MCF 10A (cell line): Measurements from ENCODE around the gene SYNPO. TPM values are rescaled to one million over a fixed set of nuclear protein-coding genes. Genes with fewer than 3 reads are reported as not detected.

Source experiments
- BruUV-seq: library from RNA; stranded (reverse); fragments of 400-500 nt; replicated peaks from 2 replicates; lab custom pipeline; 2021; lab: Mats Ljungman, UMichigan
- CTCF ChIA-PET: fragments of 300-600 bp; sonication (Branson Sonifier 250); formaldehyde crosslinking; extraction: SDS; loops from one replicate; lab custom pipeline; 2021; ENCODE audit warnings: antibody characterized with exemption, inconsistent platforms; lab: Yijun Ruan, JAX
- POLR2A ChIA-PET: fragments of 300-600, 350-650 bp; sonication (Branson Sonifier 250); formaldehyde crosslinking; extraction: SDS; loops from one replicate; lab custom pipeline; 2020; ENCODE audit warnings: antibody characterized with exemption, inconsistent platforms; lab: Yijun Ruan, JAX
- DNase-seq: peaks from one replicate; pipeline ENCODE4 v3.0.0-alpha.2; 2018; ENCODE audit not compliant: unreplicated experiment
- H3K27ac Mint-ChIP-seq: one replicate; pipeline ENCODE4 v1.8.0; 2022; ENCODE audit warnings: mild to moderate bottlenecking, low read depth, mixed read lengths; ENCODE audit not compliant: unreplicated experiment
- H3K27me3 Mint-ChIP-seq: one replicate; pipeline ENCODE4 v1.8.0; 2022; ENCODE audit warnings: mixed read lengths; ENCODE audit not compliant: insufficient read depth, unreplicated experiment
- H3K36me3 Mint-ChIP-seq: one replicate; pipeline ENCODE4 v1.8.0; 2022; ENCODE audit warnings: mild to moderate bottlenecking, moderate library complexity, mixed read lengths; ENCODE audit not compliant: insufficient read depth, unreplicated experiment
- H3K4me1 Mint-ChIP-seq: one replicate; pipeline ENCODE4 v1.8.0; 2022; ENCODE audit warnings: mixed read lengths; ENCODE audit not compliant: insufficient read depth, unreplicated experiment
- H3K4me3 Mint-ChIP-seq: one replicate; pipeline ENCODE4 v1.8.0; 2022; ENCODE audit warnings: mild to moderate bottlenecking, moderate library complexity, mixed read lengths; ENCODE audit not compliant: unreplicated experiment
- H3K9me3 Mint-ChIP-seq: one replicate; pipeline ENCODE4 v1.8.0; 2022; ENCODE audit warnings: mixed read lengths; ENCODE audit not compliant: unreplicated experiment
- CTCF ChIP-seq: fragments of 200-600 bp; IDR thresholded peaks from one replicate; pipeline ENCODE4 v1.8.0; 2022; ENCODE audit warnings: antibody characterized with exemption, mild to moderate bottlenecking; ENCODE audit not compliant: unreplicated experiment
- intact Hi-C: fragments of 100-400 bp; cut with micrococcal nuclease; formaldehyde crosslinking; loops from 2 replicates; pipeline ENCODE4 v1.14.1; 2022
- total RNA-seq: library from RNA; stranded (reverse); gene quantifications from 2 replicates; pipeline ENCODE4 v1.2.3, GENCODE V29; 2022

Gene SYNPO
- total RNA-seq, 1 experiment from 2014 or later = 6.3 TPM

GRCh38 chr5:150593996-150594395 is 46.5 kb upstream of the SYNPO start:
- DNase-seq = no peak
- no peak overlapping the region for H3K4me3 Mint-ChIP-seq
- H3K36me3 Mint-ChIP-seq = no peaks in the 10 kb centered on the region
- H3K9me3 Mint-ChIP-seq = no peaks in the 10 kb centered on the region
- H3K27ac Mint-ChIP-seq = no peak overlapping the region
- ChIA-PET CTCF (interaction anchor here (0.7 to 2.3 kb wide), 3 partner anchors 32 to 135 kb away, joined by 3 to 6 read pairs (median 5); no protein-coding TSS in a partner anchor), POLR2A (interaction anchor here (1.2 kb wide), 1 partner anchor 48 kb away, joined by 3 read pairs; no protein-coding TSS in a partner anchor)
- no peaks in the 10 kb centered on the region for H3K27me3 Mint-ChIP-seq
- TF ChIP-seq CTCF = no peak
- intact Hi-C loops = no loop called here
- BruUV-seq = no TSS peak
- peaks cover 7% of the 10 kb centered on the region for H3K4me1 Mint-ChIP-seq

- Mint-ChIP-seq H3K4me1 (peaks cover 16% of the 10 kb centered on the region), H3K9me3 (no peaks in the 10 kb centered on the region), H3K36me3 (no peaks in the 10 kb centered on the region), H3K27me3 (no peaks in the 10 kb centered on the region), H3K4me3 (no peak overlapping the region), H3K27ac (no peak overlapping the region)
- ChIA-PET CTCF (interaction anchor here (0.6 to 0.7 kb wide), 3 partner anchors 19 to 572 kb away, joined by 3 read pairs; no protein-coding TSS in a partner anchor), POLR2A (interaction anchor here (0.6 to 0.7 kb wide), 2 partner anchors 25 to 32 kb away, joined by 3 read pairs; no protein-coding TSS in a partner anchor)
- DNase-seq = no peak
- no peak for TF ChIP-seq CTCF
- intact Hi-C loops = no loop called here
- no TSS peak for BruUV-seq
Observed at GRCh38 chr5:150595466-150596031, 44.9 kb upstream of the SYNPO start.

DNA sequence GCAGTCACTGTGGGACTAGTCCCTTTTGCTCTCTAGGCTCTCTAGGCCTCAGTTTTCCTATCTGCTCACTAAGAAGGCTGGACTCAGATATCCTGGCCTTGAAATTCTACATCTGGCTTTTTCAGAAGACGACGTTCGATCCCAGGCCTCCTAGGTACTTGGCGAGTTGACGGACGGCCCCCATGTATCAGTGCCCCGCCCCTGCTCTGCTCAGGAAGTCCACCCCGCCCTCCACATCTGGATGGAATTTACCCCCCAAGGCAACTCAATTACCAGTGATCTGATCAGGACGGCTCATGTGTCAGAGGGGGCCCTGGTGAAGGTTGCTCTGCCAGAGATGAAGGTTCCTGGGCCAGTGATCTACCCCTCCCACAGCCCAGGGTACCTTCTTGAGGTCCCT is 44.1 kb upstream of the SYNPO start:
- CTCF ChIA-PET = interaction anchor here (0.7 kb wide), 1 partner anchor 20 kb away, joined by 3 read pairs; no protein-coding TSS in a partner anchor
- intact Hi-C loops = no loop called here
- H3K9me3 Mint-ChIP-seq = no peaks in the 10 kb centered on the region
- TF ChIP-seq CTCF = no peak
- DNase-seq = no peak
- H3K36me3 Mint-ChIP-seq = no peaks in the 10 kb centered on the region
- no peak overlapping the region for H3K4me3 Mint-ChIP-seq
- POLR2A ChIA-PET = interaction anchor here (0.7 kb wide), 1 partner anchor 24 kb away, joined by 3 read pairs; no protein-coding TSS in a partner anchor
- H3K4me1 Mint-ChIP-seq = peaks cover 16% of the 10 kb centered on the region
- no peaks in the 10 kb centered on the region for H3K27me3 Mint-ChIP-seq
- no TSS peak for BruUV-seq
- H3K27ac Mint-ChIP-seq = no peak overlapping the region

GRCh38 chr5:150596826-150597225 is 43.6 kb upstream of the SYNPO start:
- no peaks in the 10 kb centered on the region for H3K27me3 Mint-ChIP-seq
- ChIA-PET CTCF (no interaction called here), POLR2A (no interaction called here)
- H3K9me3 Mint-ChIP-seq = no peaks in the 10 kb centered on the region
- H3K27ac Mint-ChIP-seq = no peak overlapping the region
- no TSS peak for BruUV-seq
- no peak overlapping the region for H3K4me3 Mint-ChIP-seq
- no peaks in the 10 kb centered on the region for H3K36me3 Mint-ChIP-seq
- intact Hi-C loops = no loop called here
- TF ChIP-seq CTCF = no peak
- no peak for DNase-seq
- H3K4me1 Mint-ChIP-seq = peaks cover 16% of the 10 kb centered on the region
